Measurements from ENCODE around the gene CHST6.
"Not testable (repeated sequence)": the region's sequence is repeated elsewhere in the genome, so short reads cannot be mapped to it uniquely, and the experiment has no call there.

The CHST6 gene

GRCh38 chr16:75495076-75495674 lies at the start of gene CHST6:
TSS of gene CHST6 (minus strand) at chr16:75495441. CDS start at chr16:75479828, 15,613 bp downstream.
- no peak for DNase-seq (ENCODE audit: low read depth, low spot score)

DNA sequence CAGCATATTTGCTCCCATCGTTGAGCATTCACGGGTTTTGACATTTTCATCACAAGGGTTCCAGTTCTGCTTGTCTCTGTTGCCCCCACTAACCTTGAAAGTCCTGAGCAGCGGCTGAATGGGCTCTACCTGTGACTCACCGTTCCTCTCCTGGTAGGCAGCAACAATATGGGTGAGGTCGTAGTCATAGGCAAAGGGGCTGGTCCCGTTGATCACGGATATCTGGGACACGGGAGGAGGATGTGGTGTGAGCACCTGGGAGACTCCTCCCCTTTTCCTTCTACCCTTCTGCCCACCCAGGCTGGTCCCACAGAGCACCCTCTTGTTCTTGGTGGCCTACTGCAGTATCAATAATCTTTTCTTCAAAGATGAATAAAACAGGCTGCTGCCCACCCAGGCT lies 47.2 kb upstream of the CHST6 start:
- DNase-seq (ENCODE audit: low read depth, low spot score), result not testable (repeated sequence)

- no peak for DNase-seq (ENCODE audit: low read depth, low spot score)
Measured at GRCh38 chr16:75541236-75541635, 46.0 kb upstream of the CHST6 start.

DNA sequence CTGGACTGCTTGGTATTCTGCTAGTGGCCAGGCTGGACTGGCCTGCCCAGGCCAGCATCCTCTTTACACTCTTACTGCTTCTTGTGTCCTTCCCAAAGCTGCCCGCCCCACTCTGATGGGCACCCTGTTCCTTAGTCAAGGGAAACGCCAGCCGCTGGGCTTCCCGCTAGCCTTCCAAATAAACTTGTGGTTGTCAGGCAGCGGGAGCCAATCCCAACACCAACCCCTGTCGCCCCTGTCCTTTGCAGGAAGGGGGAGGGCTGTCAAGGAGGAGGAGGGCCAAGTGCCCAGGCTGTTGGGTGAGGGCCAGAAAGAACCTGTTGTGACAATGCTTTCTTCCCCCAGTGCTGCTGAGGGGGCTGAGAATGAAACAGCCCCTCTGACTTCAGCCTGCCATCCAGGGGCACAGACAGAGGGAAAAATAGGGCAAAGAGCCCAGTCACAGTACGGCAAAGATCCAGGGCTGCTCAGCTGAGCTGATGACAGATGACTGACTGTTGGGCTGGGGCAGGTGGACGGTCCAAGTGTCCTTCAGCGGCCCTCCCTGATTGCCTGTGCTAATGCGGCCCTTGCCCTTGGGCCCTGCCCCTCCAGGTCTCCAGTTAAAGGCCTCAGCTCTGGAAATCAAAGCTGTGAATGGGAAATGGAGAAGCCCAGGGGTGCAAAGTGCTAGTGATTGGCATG lies 43.8 kb upstream of the CHST6 start:
- DNase-seq (ENCODE audit: low read depth, low spot score), result not testable (repeated sequence)

DNA sequence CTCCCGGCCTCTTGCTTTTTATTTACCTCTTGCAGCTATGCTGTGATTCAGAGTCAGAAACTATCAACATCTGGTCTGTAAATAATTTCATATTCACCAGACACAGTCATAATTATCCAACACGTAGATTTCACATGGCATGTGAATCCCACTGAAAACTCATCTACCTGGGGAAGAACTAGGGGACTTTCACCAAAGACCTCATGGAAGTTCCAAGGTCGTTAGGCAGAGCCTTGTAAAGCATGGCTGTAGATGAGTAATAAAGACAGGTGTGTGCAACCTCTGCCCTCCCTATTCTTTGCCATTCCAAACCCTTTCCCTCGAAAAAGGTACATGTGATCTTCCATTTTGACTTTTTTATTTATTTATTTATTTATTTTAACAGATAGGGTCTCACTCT lies 42.5 kb upstream of the CHST6 start:
- DNase-seq (ENCODE audit: low read depth, low spot score), result no peak

- DNase-seq (ENCODE audit: low read depth, low spot score), result no peak
Measured at GRCh38 chr16:75535901-75536300, 40.7 kb upstream of the CHST6 start, which contains the start of gene CHST5. TSS of gene CHST5 (minus strand) at chr16:75536108. CDS start at chr16:75530384, 5,724 bp downstream.

- no peak for DNase-seq (ENCODE audit: low read depth, low spot score)
Measured at GRCh38 chr16:75535211-75535843, 40.1 kb upstream of the CHST6 start.

DNA sequence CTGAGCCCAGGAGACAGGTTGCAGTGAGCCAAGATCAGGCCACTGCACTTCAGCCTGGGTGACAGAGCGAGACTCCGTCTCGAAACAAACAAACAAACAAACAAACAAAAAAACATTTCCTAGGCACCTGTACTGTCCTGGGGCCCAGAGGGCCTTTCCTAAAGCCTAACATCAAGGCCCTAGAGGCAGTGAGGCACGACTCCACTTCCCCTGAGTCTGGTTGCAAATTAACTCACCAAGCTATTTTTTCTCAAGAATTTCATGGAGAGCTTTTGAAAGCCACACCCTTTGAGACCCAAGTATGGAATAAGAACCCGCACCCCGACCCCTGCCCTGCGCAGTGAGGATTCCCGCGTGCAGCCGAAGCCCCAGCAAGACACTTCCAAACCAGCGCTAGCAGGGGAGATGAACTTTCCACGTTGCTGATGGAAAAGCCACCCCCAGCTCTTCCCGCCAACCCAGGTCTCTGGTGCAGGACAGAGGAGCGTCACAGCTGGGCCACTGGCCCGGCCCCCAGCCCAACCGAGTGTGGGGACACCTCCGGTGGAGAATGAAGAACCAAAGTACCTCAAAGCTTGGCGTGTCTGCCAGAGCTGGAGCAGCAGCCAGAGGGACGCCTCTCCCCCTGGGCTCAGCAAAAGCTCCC lies 39.4 kb upstream of the CHST6 start:
- DNase-seq (ENCODE audit: low read depth, low spot score), result no peak

DNA sequence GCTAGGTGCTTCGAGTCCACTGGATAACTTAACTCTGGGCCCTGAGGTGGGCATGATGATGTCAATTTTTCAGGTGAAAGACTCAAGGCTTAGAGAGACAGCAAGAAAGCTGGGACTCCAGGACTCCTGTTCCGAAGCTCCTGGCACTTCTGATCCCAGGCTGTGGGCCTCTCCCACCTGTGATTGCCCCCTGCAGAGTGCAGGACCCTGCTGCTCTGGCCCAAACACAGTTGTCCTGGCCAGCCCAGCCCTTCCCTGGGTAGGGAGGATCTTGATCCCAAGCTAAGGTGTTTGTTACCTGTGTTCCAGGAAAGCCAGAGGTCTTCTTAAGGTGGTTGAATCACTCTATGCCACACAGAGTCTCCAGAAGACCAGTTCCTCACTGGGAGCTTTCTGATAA lies 37.5 kb upstream of the CHST6 start:
- DNase-seq (ENCODE audit: low read depth, low spot score), result no peak

DNA sequence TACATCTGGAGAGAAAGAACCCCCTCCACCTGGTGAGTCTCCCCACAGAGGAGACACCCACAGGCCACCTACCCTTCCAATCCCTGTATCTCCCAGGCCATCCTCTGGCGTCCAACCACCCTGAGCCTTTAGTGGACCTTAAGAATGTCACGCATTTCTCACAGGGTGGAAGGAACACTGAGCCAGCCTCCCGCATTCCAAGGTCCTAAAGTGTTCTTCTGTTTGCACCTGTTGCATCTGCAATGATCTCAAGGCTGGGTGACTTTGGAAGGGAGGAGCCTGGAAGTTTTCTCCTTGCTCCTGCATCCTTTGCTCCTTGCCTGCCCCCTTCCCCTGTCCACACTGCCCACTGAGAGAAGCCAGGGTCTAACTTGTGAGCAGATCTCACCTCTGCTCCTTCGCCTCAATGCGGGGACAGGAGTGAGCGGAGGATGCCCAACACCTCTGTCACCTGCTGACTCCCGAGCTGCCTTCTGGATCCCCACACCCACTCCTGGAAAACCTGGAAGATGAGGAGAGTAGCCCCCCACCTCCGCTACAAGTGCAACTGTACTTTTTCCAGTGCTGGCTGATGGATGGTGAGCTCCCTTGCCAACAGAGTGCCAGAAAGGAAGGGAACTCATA lies 37.0 kb upstream of the CHST6 start:
- no peak for DNase-seq (ENCODE audit: low read depth, low spot score)

DNA sequence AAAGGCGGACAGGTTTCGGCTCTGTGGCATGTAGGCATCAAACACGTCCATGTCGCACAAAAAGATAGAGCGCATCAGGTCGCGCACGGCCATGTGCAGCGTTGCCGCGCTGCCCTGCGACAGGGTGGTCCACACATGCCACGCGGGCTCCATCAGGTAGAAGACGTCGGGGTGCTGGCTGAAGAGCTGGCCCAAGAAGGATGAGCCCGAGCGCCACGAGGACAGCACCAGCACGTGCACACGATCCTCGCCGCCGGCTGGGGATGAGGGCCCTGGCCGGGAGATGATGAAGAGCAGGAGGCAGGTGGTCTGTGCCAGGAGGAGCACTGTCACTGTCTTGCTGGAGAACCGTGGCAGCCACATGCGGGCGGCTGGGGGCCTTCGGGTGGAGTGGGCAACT lies 34.7 kb upstream of the CHST6 start:
- no peak for DNase-seq (ENCODE audit: low read depth, low spot score)

- no peak for DNase-seq (ENCODE audit: low read depth, low spot score)
Measured at GRCh38 chr16:75529056-75529905, 34.0 kb upstream of the CHST6 start.

- DNase-seq (ENCODE audit: low read depth, low spot score), result no peak
Measured at GRCh38 chr16:75527825-75528299, 32.6 kb upstream of the CHST6 start.

DNA sequence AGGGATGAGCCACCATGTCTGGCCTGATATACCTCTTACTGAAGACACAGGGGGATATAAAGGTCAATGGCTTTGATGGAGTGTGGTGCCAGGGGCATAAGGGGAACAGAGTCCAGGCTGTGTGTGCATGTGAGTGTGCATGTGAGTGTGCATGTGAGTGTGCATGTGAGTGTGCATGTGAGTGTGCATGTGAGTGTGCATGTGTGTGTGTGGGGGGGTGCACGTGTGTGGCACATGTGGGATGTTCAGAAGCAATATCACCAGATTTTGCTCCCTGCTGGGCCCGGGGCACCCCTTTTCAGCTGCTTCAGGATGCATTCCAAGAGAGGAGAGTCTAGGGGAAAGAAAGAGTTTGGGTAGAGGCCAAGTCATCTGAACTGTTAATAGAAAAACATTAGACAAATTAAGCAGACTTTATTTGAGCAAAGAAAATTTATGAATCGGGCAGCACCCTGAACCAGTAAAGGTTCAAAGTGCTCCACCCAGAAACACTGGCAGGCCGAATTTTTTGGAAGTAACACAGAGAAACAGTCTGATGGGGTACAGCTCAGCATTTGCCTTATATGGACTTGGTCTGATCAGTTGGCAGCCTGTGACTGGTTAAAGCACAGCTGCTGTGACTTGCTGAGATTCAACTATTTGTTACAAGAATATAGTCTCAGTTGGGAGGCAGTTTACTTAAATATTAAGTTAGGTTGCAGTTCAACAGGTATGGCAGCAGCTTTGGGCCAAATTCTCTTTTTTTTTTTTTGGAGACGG lies 31.0 kb upstream of the CHST6 start:
- no peak for DNase-seq (ENCODE audit: low read depth, low spot score)

- DNase-seq (ENCODE audit: low read depth, low spot score), result no peak
Measured at GRCh38 chr16:75519175-75519574, 23.9 kb upstream of the CHST6 start.

- DNase-seq (ENCODE audit: low read depth, low spot score), result not testable (repeated sequence)
Measured at GRCh38 chr16:75516189-75516966, 21.1 kb upstream of the CHST6 start.

DNA sequence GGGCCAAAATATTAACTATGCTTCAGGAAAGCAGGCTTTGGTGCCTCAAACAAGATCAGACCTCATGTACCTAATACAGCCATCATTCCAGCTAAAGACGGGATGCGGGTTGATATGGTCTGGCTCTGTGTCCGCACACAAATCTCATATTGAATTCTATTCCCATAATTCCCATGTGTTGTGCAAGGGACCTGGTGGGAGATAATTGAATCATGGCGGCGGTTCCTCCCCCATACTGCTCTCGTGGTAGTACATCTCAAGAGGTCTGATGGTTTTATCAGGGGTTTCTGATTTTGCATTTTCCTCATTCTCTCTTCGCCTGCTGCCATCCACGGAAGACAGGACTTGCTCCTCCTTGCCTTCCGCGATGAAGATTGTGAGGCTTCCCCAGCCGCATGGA lies 19.1 kb upstream of the CHST6 start:
- no peak for DNase-seq (ENCODE audit: low read depth, low spot score)

DNA sequence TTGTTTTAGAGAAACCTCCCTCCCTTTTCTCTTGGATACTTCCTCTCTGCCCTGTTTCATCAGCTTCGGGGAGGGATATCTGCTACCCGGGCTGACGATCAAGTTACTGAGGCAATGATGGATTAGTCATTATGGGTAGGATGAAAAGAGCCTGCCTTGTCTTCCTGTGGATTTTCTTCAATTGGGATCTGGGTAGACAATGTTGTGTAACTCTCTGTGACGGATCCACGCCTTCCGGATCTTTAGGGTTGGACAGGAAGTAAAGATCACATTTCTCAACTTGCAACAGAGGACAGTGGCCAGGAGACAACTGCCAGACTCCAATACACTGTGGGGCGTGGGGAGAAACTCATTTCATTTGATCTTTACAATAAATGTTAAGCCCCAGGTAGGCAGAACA lies 11.3 kb upstream of the CHST6 start:
- DNase-seq (ENCODE audit: low read depth, low spot score), result no peak

DNA sequence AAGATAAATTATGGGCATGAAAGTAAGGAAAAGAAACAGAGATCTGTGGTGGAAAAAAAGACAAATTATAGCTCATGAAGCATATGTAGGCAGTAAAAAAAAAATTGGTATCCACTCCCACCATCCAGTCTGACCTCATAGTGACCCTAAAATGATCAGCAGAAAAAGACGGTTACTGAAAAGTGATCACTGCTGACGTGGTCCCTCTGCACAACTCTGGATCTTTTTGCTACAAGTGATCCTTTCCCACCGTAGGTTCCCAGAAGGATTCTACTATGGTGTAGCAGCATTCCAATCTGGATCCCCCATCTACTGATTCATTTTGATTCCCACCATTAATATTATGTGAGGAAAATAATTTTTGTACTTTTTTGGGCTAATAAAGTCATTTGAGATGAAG lies 10.9 kb upstream of the CHST6 start:
- DNase-seq (ENCODE audit: low read depth, low spot score), result no peak
